ENCODE results near the gene TMEM238.

TMEM238 gene

DNA sequence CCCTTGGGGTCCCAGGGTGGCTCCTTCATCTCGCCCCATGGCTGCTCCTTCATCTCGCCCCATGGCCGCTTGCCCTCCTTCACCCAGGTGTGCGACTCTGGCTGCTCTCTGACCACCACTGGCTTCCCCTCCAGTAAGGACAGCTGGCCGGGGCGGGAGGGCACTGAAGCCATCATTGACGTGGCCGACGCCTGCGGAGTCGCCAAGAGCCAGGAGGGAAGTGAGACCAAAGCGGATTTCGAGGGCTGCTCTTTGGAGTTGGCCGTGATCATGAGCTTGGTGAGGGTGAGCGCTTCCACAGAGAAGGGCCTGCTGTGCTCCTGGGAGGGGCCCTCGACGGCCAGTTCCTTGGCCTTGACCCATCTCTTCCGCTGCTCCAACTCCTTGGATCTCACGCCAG is 25.6 kb downstream of the TMEM238 start:
- no peak overlapping the region for H3K27ac ChIP-seq
- TF ChIP-seq, protein P1, sequence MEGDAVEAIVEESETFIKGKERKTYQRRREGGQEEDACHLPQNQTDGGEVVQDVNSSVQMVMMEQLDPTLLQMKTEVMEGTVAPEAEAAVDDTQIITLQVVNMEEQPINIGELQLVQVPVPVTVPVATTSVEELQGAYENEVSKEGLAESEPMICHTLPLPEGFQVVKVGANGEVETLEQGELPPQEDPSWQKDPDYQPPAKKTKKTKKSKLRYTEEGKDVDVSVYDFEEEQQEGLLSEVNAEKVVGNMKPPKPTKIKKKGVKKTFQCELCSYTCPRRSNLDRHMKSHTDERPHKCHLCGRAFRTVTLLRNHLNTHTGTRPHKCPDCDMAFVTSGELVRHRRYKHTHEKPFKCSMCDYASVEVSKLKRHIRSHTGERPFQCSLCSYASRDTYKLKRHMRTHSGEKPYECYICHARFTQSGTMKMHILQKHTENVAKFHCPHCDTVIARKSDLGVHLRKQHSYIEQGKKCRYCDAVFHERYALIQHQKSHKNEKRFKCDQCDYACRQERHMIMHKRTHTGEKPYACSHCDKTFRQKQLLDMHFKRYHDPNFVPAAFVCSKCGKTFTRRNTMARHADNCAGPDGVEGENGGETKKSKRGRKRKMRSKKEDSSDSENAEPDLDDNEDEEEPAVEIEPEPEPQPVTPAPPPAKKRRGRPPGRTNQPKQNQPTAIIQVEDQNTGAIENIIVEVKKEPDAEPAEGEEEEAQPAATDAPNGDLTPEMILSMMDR (conservative IDR thresholded peaks at IDR 0.05) = no peak

DNA sequence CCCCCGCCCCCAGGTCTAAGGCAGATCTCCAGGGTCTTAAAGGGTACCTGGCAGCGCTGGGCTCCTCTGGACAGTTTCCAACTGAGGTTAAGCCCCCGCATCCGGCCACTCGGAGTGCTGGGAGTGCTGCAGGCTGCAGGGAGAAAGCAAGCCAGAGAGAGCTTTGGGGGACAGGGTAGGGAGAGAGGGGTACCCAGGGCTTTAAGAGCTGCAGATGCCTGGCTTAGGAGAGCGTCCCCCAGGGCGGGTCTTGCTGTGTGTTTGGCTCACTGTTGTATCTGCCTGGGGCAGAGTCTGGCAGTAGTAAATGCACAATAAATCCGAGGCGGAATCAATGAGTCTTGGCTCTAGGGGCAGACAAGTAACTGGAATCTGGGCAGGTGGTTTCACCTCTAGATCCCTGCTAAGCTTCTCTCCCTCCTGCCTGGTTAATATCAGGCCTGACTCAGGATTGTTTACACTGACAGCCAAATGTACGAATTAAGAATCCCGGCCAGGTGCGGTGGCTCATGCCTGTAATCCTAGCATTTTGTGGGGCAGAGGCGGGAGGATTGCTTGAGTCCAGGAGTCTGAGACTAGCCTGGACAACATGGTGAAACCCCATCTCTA is 28.8 kb downstream of the TMEM238 start:
- TF ChIP-seq, protein P1 (conservative IDR thresholded peaks at IDR 0.05) = no peak
- H3K27ac ChIP-seq = no peak overlapping the region

DNA sequence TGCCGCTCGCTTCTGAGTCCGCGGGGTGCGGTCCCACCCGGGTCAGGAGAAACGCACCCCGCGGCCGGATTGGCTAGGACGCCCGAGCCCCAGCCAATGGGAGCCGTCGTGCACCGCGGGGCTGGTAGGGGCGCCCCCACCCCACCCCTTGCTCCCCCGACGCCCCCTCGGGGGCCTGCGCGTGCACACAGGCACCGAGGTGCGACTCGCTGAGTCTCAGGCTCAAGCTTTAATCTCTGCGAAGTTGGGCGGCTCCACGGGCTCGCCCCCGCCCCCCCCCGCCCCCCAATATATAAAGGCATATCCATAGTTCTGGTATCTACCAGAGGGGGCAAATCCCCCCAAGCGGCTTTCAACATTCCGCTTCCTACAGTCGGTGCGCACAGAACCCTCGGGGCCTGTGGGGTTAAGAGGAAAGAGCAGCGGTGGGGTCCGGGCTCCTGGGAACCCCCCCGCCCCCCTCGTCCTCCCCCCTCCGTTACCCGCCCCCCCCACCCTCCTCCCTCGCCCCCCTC is 29.3 kb downstream of the TMEM238 start, which contains the start of gene COX6B2:
Gene COX6B2, minus strand, starts transcription at position 22 of the 515 bp plus-strand sequence. CDS start 198 bp downstream, outside the sequence.
- no peak within 1 kb of the TSS for H3K27ac ChIP-seq
- TF ChIP-seq, protein P1 (conservative IDR thresholded peaks at IDR 0.05) = no peak

DNA sequence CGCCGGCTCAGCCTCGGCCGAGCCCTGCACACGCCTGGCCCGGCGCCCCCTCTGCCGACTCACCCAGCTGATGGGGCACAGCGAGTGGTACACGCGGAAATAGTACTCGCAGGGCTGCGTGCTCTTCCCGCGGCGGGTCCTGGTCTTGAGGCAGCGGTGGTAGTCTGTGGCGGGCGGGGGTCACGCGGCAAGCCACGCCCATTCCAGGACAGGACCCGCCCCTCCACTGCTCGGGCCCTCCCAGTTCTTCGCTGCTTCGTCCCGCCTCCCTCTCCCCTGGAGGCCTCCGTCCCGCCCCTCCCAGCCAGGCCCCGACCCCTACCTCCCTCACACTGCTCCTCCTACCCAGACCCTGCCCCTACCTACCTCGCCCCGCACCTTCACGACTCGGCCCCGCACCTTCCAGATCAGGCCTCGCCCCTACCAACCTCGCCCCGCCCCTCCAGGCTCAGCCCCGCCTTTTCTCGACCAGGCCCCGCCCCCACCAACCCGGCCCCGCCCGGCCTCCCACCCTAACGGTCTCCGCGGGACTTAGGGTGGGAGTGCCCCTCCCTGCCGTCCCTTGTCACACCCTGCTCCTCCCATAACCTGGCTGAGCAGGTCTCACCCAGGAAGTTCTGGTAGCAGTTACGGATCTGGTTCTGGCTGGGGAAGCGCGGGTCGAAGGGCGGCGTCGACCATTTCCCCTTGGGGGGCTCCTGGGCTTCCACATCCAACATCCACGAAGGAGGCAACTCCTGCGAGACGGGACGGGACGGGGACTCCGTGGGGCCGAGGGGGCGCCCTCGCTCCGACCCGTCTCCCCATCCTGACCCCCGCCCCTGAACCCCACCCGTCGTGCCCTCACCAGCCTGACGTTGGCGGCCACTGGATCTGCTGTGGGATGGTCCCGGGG is 30.0 kb downstream of the TMEM238 start:
- H3K27ac ChIP-seq = no peak overlapping the region
- TF ChIP-seq, protein P1 (conservative IDR thresholded peaks at IDR 0.05) = no peak

DNA sequence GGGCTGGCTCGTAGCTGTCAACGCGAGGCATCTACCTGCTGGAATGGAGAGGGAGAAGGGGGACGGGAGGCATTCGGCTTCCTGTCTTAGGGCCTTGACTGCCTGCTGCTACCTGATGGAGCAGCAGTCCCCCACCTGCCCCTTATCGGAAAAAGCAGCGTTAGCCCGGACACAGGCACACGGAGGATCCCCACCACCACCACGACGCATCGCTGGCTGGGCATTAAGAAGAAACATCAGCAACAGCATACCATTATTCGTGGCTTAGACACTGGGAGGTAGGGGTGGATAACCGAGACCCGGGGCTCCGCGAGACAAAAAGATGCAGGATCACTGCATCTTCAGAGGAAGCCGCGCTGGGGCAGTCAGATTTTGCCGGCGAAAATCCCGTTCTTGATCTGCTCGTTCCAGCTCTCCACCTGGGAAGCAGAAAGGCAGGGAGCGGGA is 30.7 kb downstream of the TMEM238 start:
- no peak overlapping the region for H3K27ac ChIP-seq
- TF ChIP-seq, protein P1 (conservative IDR thresholded peaks at IDR 0.05) = no peak

DNA sequence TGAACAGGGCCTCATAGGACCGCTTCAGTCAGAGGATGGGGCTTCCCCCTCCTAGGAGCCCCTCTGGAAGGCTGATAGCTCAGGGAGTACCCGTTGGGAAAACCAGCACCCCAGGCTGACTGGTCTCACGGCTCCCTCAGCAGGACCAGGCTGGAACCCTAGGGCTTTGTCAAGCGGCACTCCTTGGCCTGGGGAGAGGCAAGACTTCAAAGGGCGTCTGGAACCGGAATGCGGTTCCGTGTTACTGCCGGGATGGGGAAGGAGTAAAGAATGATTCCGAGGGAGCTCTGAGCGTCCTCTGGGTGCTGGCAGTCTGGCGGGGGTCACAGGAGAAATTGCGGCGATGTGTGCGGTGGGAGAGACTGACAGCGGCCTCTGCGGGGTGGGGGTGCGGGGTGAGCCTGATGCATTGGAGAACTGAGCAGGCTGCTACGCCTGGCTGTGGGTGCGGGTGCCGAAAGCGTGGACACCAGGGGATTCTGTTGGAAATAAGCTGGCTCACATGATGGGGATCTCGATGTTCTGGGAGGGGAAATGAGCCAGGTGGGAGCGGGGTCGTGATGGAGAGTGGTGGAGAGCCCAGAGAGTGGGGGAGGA is 31.4 kb downstream of the TMEM238 start:
- no peak overlapping the region for H3K27ac ChIP-seq
- TF ChIP-seq, protein P1 (conservative IDR thresholded peaks at IDR 0.05) = no peak

DNA sequence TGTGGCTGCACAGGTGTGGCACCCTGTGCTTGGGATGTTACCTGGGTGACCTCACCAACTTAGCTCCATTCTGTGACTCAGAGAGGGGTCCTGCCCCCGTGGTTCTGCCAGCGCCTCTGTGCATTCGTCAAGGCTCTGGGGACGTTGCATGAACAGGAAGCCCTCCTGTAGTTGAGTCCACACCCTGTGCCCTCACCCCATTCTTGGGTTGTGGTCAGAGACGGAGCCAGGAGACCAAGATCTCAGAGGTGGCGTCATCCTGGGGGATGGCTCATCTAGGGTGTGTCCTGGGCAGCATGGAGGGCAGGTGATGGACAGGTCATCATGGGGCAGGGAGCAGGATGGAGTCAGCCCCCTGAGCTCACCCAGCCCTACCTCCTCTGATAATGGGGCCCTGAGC is 32.1 kb downstream of the TMEM238 start:
- no peak overlapping the region for H3K27ac ChIP-seq
- TF ChIP-seq, protein P1 (conservative IDR thresholded peaks at IDR 0.05) = no peak
